ENCODE data around the gene PCDH12. TPM values are rescaled to one million over a fixed set of nuclear protein-coding genes. Genes with fewer than 3 reads are reported as not detected.

PCDH12 gene
- 16.8 and 39.3 TPM in 2 replicates for total RNA-seq

GRCh38 chr5:141958113-141958512, at the start of gene PCDH12:
Gene PCDH12, minus strand, starts transcription at chr5:141958202. Its CDS starts 351 bp downstream, at chr5:141957851.

GRCh38 chr5:141968914-141969608, 11.1 kb upstream of the PCDH12 start, which contains the start of gene RNF14:
Gene RNF14, plus strand, starts transcription at chr5:141969105. Its CDS starts 4,484 bp downstream, at chr5:141973589.

GRCh38 chr5:141923448-141924313, 34.3 kb downstream of the PCDH12 start, which contains the start of gene DELE1:
Gene DELE1, plus strand, starts transcription at chr5:141923871. Its CDS starts 71 bp downstream, at chr5:141923942.

Other genes with a start within 250 kb of the PCDH12 start
- 181 and 222 TPM in 2 replicates for gene PCDH1, start 79.8 kb downstream of the PCDH12 start, total RNA-seq
- gene DELE1, start 34.3 kb downstream of the PCDH12 start, total RNA-seq = 36.2 and 48.3 TPM in 2 replicates
- gene RNF14, start 10.9 kb upstream of the PCDH12 start, total RNA-seq = 41.4 and 44.9 TPM in 2 replicates
- 34.7 and 48.8 TPM in 2 replicates for gene GNPDA1, start 54.8 kb upstream of the PCDH12 start, total RNA-seq
- 34.5 and 51.2 TPM in 2 replicates for gene NDFIP1, start 150.6 kb upstream of the PCDH12 start, total RNA-seq